Mesendoderm (in vitro differentiated cells): ENCODE measurements around the gene LHX6.
A peak's percentile ranks its signal among the peaks of the same experiment; 100 is the strongest.

ENCODE experiments used
- DNase-seq: peaks from one replicate; pipeline ENCODE4 v3.0.0; 2013
- H2AK5ac ChIP-seq: 2 replicates; pipeline ENCODE4 v1.6.1; 2013; ENCODE audit warnings: low read length, inconsistent platforms
- H2BK120ac ChIP-seq: 2 replicates; pipeline ENCODE4 v1.6.1; 2013; ENCODE audit warnings: low read depth, mild to moderate bottlenecking, low read length, moderate library complexity, mixed read lengths
- H2BK15ac ChIP-seq: replicated peaks from 2 replicates; pipeline ENCODE4 v1.6.1; 2013; ENCODE audit warnings: low read depth, mild to moderate bottlenecking, moderate library complexity
- H2BK5ac ChIP-seq: 2 replicates; pipeline ENCODE4 v1.6.1; 2013; ENCODE audit warnings: low read length, inconsistent platforms
- H3K18ac ChIP-seq: 2 replicates; pipeline ENCODE4 v1.6.1; 2013; ENCODE audit warnings: mild to moderate bottlenecking, low read length, mixed read lengths
- H3K23ac ChIP-seq: one replicate; pipeline ENCODE4 v1.6.1; 2013; ENCODE audit warnings: low read length
- H3K27ac ChIP-seq: 2 replicates; pipeline ENCODE4 v1.5.1; 2013; ENCODE audit warnings: low read depth, mild to moderate bottlenecking, inconsistent platforms, low read length, moderate library complexity
- H3K27me3 ChIP-seq: 2 replicates; pipeline ENCODE4 v1.6.1; 2013; ENCODE audit warnings: low read length, control low read depth, mild to moderate bottlenecking, inconsistent platforms; ENCODE audit not compliant: insufficient read depth, poor library complexity
- H3K36me3 ChIP-seq: 2 replicates; pipeline ENCODE4 v1.6.1; 2013; ENCODE audit warnings: low read length, inconsistent platforms; ENCODE audit not compliant: control insufficient read depth, insufficient read depth
- H3K4ac ChIP-seq: one replicate; pipeline ENCODE4 v1.6.1; 2013; ENCODE audit warnings: low read depth, mild to moderate bottlenecking, low read length, moderate library complexity
- H3K4me1 ChIP-seq: 2 replicates; pipeline ENCODE4 v1.6.1; 2013; ENCODE audit warnings: low read depth, low read length, inconsistent platforms; ENCODE audit not compliant: control insufficient read depth
- H3K4me2 ChIP-seq: 2 replicates; pipeline ENCODE4 v1.6.1; 2013; ENCODE audit warnings: low read length
- H3K4me3 ChIP-seq: 2 replicates; pipeline ENCODE4 v1.5.1; 2013; ENCODE audit warnings: mild to moderate bottlenecking, low read length
- H3K56ac ChIP-seq: one replicate; pipeline ENCODE4 v1.6.1; 2013; ENCODE audit warnings: low read length
- H3K79me1 ChIP-seq: 2 replicates; pipeline ENCODE4 v1.6.1; 2013; ENCODE audit warnings: low read length, inconsistent platforms
- H3K79me2 ChIP-seq: 2 replicates; pipeline ENCODE4 v1.6.1; 2013; ENCODE audit warnings: mild to moderate bottlenecking, low read length; ENCODE audit not compliant: control insufficient read depth, insufficient read depth
- H3K9ac ChIP-seq: 2 replicates; pipeline ENCODE4 v1.6.1; 2013; ENCODE audit warnings: low read length, inconsistent platforms
- H4K5ac ChIP-seq: one replicate; pipeline ENCODE4 v1.6.1; 2013; ENCODE audit warnings: low read length
- H4K8ac ChIP-seq: one replicate; pipeline ENCODE4 v1.6.1; 2013; ENCODE audit warnings: low read depth, mild to moderate bottlenecking, control low read depth, low read length, moderate library complexity
- WGBS: extraction: QIAGEN DNeasy Blood & Tissue Kit; methylation state at CpG from one replicate; pipeline ENCODE4 v1.1.7; 2013; ENCODE audit warnings: low lambda C conversion rate, missing lambda C conversion rate; ENCODE audit not compliant: insufficient coverage; ENCODE audit errors: extremely low coverage; 5-methylcytosine and 5-hydroxymethylcytosine counted together

LHX6 gene

GRCh38 chr9:122197426-122197825 lies 31.3 kb downstream of the LHX6 start:
- H3K9ac ChIP-seq: no peak overlapping the region
- H3K4me3 ChIP-seq: no peak overlapping the region
- H4K8ac ChIP-seq: no peak overlapping the region
- H3K27me3 ChIP-seq: no peaks in the 10 kb centered on the region
- H3K4me1 ChIP-seq: no peaks in the 10 kb centered on the region
- no peaks in the 10 kb centered on the region for H3K79me1 ChIP-seq
- no peak overlapping the region for H3K18ac ChIP-seq
- no peak overlapping the region for H2BK120ac ChIP-seq
- no peak overlapping the region for H2BK5ac ChIP-seq
- H2BK15ac ChIP-seq: no peak overlapping the region
- no CpG with 5 or more reads among the region's 7 CpGs for WGBS
- DNase-seq: no peak
- H3K36me3 ChIP-seq: no peaks in the 10 kb centered on the region
- H3K4ac ChIP-seq: no peak overlapping the region
- H3K79me2 ChIP-seq: no peaks in the 10 kb centered on the region
- no peak overlapping the region for H4K5ac ChIP-seq
- H3K56ac ChIP-seq: no peak overlapping the region
- H3K4me2 ChIP-seq: no peak overlapping the region
- H2AK5ac ChIP-seq: no peak overlapping the region
- no peak overlapping the region for H3K27ac ChIP-seq
- no peak overlapping the region for H3K23ac ChIP-seq

DNA sequence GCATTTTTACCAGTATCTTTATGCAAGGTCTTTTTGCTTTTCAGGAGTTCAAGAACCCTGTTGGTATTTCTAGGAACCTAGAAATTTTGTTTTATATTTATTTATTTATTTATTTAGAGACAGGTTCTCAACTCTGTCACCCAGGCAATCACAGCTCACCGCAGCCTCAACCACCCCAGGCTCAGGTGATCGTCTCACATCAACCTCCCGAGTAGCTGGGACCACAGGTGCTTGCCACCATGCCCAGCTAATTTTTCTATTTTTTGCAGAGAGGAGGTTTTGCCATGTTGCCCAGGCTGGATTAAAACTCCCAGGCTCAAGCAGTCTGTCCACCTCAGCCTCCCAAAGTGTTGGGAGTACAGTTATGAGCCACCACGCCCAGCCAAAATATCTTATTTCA lies 32.9 kb downstream of the LHX6 start:
- H3K23ac ChIP-seq: no peak overlapping the region
- no peaks in the 10 kb centered on the region for H3K79me1 ChIP-seq
- H3K4me3 ChIP-seq: no peak overlapping the region
- H3K27me3 ChIP-seq: no peaks in the 10 kb centered on the region
- H3K4me1 ChIP-seq: no peaks in the 10 kb centered on the region
- no peak overlapping the region for H2AK5ac ChIP-seq
- H2BK15ac ChIP-seq: no peak overlapping the region
- H2BK5ac ChIP-seq: no peak overlapping the region
- H3K79me2 ChIP-seq: no peaks in the 10 kb centered on the region
- no peak overlapping the region for H3K9ac ChIP-seq
- no peak overlapping the region for H2BK120ac ChIP-seq
- H4K5ac ChIP-seq: no peak overlapping the region
- H3K56ac ChIP-seq: no peak overlapping the region
- no peak overlapping the region for H3K27ac ChIP-seq
- no CpG with 5 or more reads among the region's 4 CpGs for WGBS
- DNase-seq: no peak
- H4K8ac ChIP-seq: no peak overlapping the region
- no peak overlapping the region for H3K18ac ChIP-seq
- no peak overlapping the region for H3K4ac ChIP-seq
- no peak overlapping the region for H3K4me2 ChIP-seq
- H3K36me3 ChIP-seq: no peaks in the 10 kb centered on the region

DNA sequence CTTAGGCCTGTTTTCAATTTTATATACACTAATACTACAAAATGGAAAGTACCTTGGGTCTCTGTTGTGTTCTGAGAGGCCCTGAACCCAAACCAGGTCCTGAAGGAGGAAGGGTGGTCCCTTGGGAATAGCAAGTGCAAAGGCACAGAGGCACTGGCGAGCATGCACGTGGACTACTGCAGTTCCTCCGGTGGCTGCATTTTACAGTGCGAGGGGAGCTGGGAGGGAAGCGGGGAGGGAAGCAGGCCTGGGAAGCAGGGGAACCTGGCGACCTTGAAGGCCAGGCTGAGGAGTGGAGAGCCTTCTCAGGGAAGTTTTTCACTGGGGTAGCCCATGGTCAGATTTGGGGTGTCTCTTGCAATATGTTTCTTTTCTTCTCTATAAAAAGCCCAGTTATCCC lies 35.1 kb downstream of the LHX6 start:
- no peak overlapping the region for H3K4me2 ChIP-seq
- no peak overlapping the region for H3K23ac ChIP-seq
- no peak overlapping the region for H2BK5ac ChIP-seq
- no peaks in the 10 kb centered on the region for H3K4me1 ChIP-seq
- H3K27ac ChIP-seq: no peak overlapping the region
- no peak overlapping the region for H3K56ac ChIP-seq
- H3K4ac ChIP-seq: no peak overlapping the region
- H2BK120ac ChIP-seq: no peak overlapping the region
- H3K4me3 ChIP-seq: no peak overlapping the region
- DNase-seq: no peak
- H3K27me3 ChIP-seq: no peaks in the 10 kb centered on the region
- H3K79me2 ChIP-seq: no peaks in the 10 kb centered on the region
- no peak overlapping the region for H3K9ac ChIP-seq
- H4K5ac ChIP-seq: no peak overlapping the region
- no CpG with 5 or more reads among the region's 6 CpGs for WGBS
- H3K36me3 ChIP-seq: no peaks in the 10 kb centered on the region
- H3K18ac ChIP-seq: no peak overlapping the region
- H2AK5ac ChIP-seq: no peak overlapping the region
- no peak overlapping the region for H4K8ac ChIP-seq
- no peaks in the 10 kb centered on the region for H3K79me1 ChIP-seq
- no peak overlapping the region for H2BK15ac ChIP-seq

GRCh38 chr9:122192914-122193525 lies 35.7 kb downstream of the LHX6 start:
- Histone ChIP-seq H3K4me3 (no peak overlapping the region), H3K36me3 (no peaks in the 10 kb centered on the region), H3K4ac (no peak overlapping the region), H3K9ac (no peak overlapping the region), H2BK15ac (no peak overlapping the region), H4K8ac (no peak overlapping the region), H3K56ac (no peak overlapping the region), H3K4me1 (no peaks in the 10 kb centered on the region), H2BK5ac (no peak overlapping the region), H3K4me2 (no peak overlapping the region), H3K27ac (no peak overlapping the region), H3K23ac (no peak overlapping the region), H2BK120ac (no peak overlapping the region), H3K18ac (no peak overlapping the region), H2AK5ac (no peak overlapping the region), H4K5ac (no peak overlapping the region), H3K79me1 (no peaks in the 10 kb centered on the region), H3K79me2 (no peaks in the 10 kb centered on the region), H3K27me3 (no peaks in the 10 kb centered on the region)
- WGBS: no CpG with 5 or more reads among the region's 16 CpGs
- DNase-seq: no peak

DNA sequence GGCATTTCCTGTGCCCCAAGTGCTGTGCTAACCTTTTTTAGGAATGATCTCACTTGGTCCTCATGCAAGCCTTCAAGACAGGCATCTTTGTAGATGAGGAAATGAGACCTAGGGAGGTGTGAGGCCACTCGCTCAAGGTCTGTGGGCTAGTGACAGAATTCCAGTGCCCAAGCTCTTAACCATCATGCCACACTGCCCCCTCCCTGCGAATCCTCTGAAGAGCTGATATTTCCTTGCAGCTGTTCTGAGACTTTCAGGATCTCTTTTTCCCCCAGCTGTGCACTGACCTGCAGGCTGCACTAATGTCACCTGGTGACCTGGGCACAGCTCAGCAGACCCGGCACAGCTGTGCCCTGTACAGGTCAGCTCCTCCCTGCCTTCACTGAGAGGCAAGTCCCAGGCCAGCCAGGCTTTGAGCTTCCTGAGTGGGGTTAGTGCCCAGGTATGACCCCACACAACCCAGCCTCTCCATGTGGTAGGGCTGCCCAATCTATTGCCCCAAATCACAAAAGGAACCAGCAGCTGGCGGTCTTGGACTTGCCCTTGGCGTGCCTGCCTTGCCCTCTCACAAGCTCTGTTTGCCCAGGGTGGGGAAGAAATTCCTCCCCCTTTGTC lies 36.4 kb downstream of the LHX6 start:
- peak; percentile 21 for DNase-seq
- H3K18ac ChIP-seq: no peak overlapping the region
- H3K23ac ChIP-seq: no peak overlapping the region
- H3K36me3 ChIP-seq: no peaks in the 10 kb centered on the region
- H2BK5ac ChIP-seq: no peak overlapping the region
- H4K5ac ChIP-seq: no peak overlapping the region
- no peak overlapping the region for H3K56ac ChIP-seq
- H3K4me2 ChIP-seq: no peak overlapping the region
- WGBS: no CpG with 5 or more reads among the region's 5 CpGs
- H3K79me1 ChIP-seq: no peaks in the 10 kb centered on the region
- H3K9ac ChIP-seq: no peak overlapping the region
- H4K8ac ChIP-seq: no peak overlapping the region
- H3K4ac ChIP-seq: no peak overlapping the region
- H3K27ac ChIP-seq: no peak overlapping the region
- no peak overlapping the region for H3K4me3 ChIP-seq
- H2AK5ac ChIP-seq: no peak overlapping the region
- no peaks in the 10 kb centered on the region for H3K27me3 ChIP-seq
- no peak overlapping the region for H2BK120ac ChIP-seq
- H3K79me2 ChIP-seq: no peaks in the 10 kb centered on the region
- H2BK15ac ChIP-seq: no peak overlapping the region
- no peaks in the 10 kb centered on the region for H3K4me1 ChIP-seq

- H3K4ac ChIP-seq: no peak overlapping the region
- no peak overlapping the region for H4K8ac ChIP-seq
- no peaks in the 10 kb centered on the region for H3K4me1 ChIP-seq
- no peak overlapping the region for H2AK5ac ChIP-seq
- H2BK5ac ChIP-seq: no peak overlapping the region
- no peak overlapping the region for H4K5ac ChIP-seq
- DNase-seq: no peak
- H3K27me3 ChIP-seq: no peaks in the 10 kb centered on the region
- no peak overlapping the region for H3K9ac ChIP-seq
- no peak overlapping the region for H3K4me2 ChIP-seq
- H2BK120ac ChIP-seq: no peak overlapping the region
- no peaks in the 10 kb centered on the region for H3K79me2 ChIP-seq
- H3K27ac ChIP-seq: no peak overlapping the region
- H3K18ac ChIP-seq: no peak overlapping the region
- H2BK15ac ChIP-seq: no peak overlapping the region
- H3K36me3 ChIP-seq: no peaks in the 10 kb centered on the region
- no peaks in the 10 kb centered on the region for H3K79me1 ChIP-seq
- WGBS: no CpG with 5 or more reads among the region's 11 CpGs
- no peak overlapping the region for H3K4me3 ChIP-seq
- H3K56ac ChIP-seq: no peak overlapping the region
- H3K23ac ChIP-seq: no peak overlapping the region
Measured at GRCh38 chr9:122191584-122191983, 37.2 kb downstream of the LHX6 start.
